H1 (cell line): ENCODE data around the gene DCPS. TPM values are rescaled to one million over a fixed set of nuclear protein-coding genes. Genes with fewer than 3 reads are reported as not detected.

Experiments
- BRCA1 ChIP-seq: IDR thresholded peaks from 2 replicates; pipeline ENCODE4 v1.6.1; 2012; ENCODE audit warnings: low read depth, low read length, improper control_type of control experiment
- CHD7 ChIP-seq: fragments of 300-600 bp; sonication (generic); IDR thresholded peaks from 2 replicates; pipeline ENCODE4 v1.7.1; 2012; ENCODE audit warnings: low read length, moderate library complexity, mild to moderate bottlenecking, inconsistent platforms; ENCODE audit not compliant: insufficient replicate concordance
- CTCF ChIP-seq, 3 experiments: IDR thresholded peaks; 1 replicate in 2 of 3; 2 replicates in 1 of 3; pipeline versions ENCODE4 v1.5.1 to v1.6.1; 2011; ENCODE audit warnings: low read length in 3 of 3, mild to moderate bottlenecking in 3 of 3, inconsistent platforms in 2 of 3, low read depth in 1 of 3, moderate library complexity in 1 of 3; ENCODE audit not compliant: insufficient read depth in 1 of 3; ENCODE audit errors: control extremely low read depth in 1 of 3
- FOSL1 ChIP-seq: IDR thresholded peaks from 2 replicates; pipeline ENCODE4 v1.6.1; 2011; ENCODE audit warnings: mild to moderate bottlenecking, low read depth, low read length, moderate library complexity; ENCODE audit not compliant: insufficient read depth
- PHF8 ChIP-seq: fragments of 200-600 bp; sonication (generic); conservative IDR thresholded peaks from 2 replicates; pipeline ENCODE4 v1.7.1; 2012; ENCODE audit warnings: low read depth, mild to moderate bottlenecking, inconsistent platforms, low read length, moderate library complexity
- POLR2AphosphoS5 ChIP-seq: IDR thresholded peaks from 2 replicates; pipeline ENCODE4 v1.6.1; 2011; ENCODE audit warnings: low read depth, low read length
- RFX5 ChIP-seq: IDR thresholded peaks from 2 replicates; pipeline ENCODE4 v1.6.1; 2011; ENCODE audit warnings: low read depth, low read length, improper control_type of control experiment, borderline replicate concordance
- SP1 ChIP-seq: IDR thresholded peaks from 2 replicates; pipeline ENCODE4 v1.6.1; 2011; ENCODE audit warnings: low read depth, low read length
- SRF ChIP-seq: IDR thresholded peaks from 2 replicates; pipeline ENCODE4 v1.6.1; 2011; ENCODE audit warnings: mild to moderate bottlenecking, low read depth, low read length, moderate library complexity
- TCF12 ChIP-seq: IDR thresholded peaks from 2 replicates; pipeline ENCODE4 v1.6.1; 2011; ENCODE audit warnings: low read depth, mild to moderate bottlenecking, low read length
- polyA plus RNA-seq, 7 experiments: library from polyadenylated mRNA; depleted of rRNA in 3 of 7; stranded (reverse) in 5 of 7; unstranded in 2 of 7; fragments of >200 nt in 5 of 7; fragments of 200-250 nt in 2 of 7; gene quantifications; 1 replicate in 5 of 7; 2 replicates in 1 of 7; 4 replicates in 1 of 7; pipeline versions ENCODE4 v1.2.1 to v1.2.3, GENCODE V29; 2011 to 2013; ENCODE audit warnings: missing spikeins in 2 of 7, mixed read lengths in 2 of 7
- total RNA-seq: library from RNA; stranded (reverse); fragmentation: NEBNext Ultra II Directional; extraction: Animal tissue kit (Norgen Biotek cat#: 25700); gene quantifications from 2 replicates; pipeline ENCODE4 v1.2.1, GENCODE V29; 2021

Gene DCPS
- total and polyA plus RNA-seq, 2 of the 8 experiments (the other 6 are each of a cell fraction or from before 2014, with no cell fraction given) = 24.6 to 55.2 TPM

GRCh38 chr11:126336138-126336541 is 32.3 kb downstream of the DCPS start (continued):
- TF ChIP-seq CHD7 (no peak), PHF8 (no peak), BRCA1 (no peak), CTCF (IDR thresholded peaks at IDR 0.05; ENCODE audit: control extremely low read depth in 1 of 3, insufficient read depth in 1 of 3, low read depth in 1 of 3, low read length in 3 of 3) (no peak), FOSL1 (no peak), POLR2AphosphoS5 (no peak), TCF12 (no peak), SRF (no peak), SP1 (no peak), RFX5 (no peak)
